Activated CD4-positive, alpha-beta T cell treated with anti-CD3 and anti-CD28 coated beads, Interleukin-2, amount 10 ng/mL, durations not matched to agents 24 days and 14 days (primary cell): ENCODE data around the gene FAAP20. TPM values are rescaled to one million over a fixed set of nuclear protein-coding genes. Genes with fewer than 3 reads are reported as not detected.
A peak's percentile ranks its signal among the peaks of the same experiment; 100 is the strongest.

Source experiments
- DNase-seq: peaks from one replicate; pipeline ENCODE4 v3.0.0; 2022
- H3K27ac Mint-ChIP-seq: one replicate; pipeline ENCODE4 v1.8.0; 2022; ENCODE audit warnings: mild to moderate bottlenecking, mixed read lengths
- H3K27me3 Mint-ChIP-seq: one replicate; pipeline ENCODE4 v1.8.0; 2022; ENCODE audit warnings: mixed read lengths
- H3K36me3 Mint-ChIP-seq: one replicate; pipeline ENCODE4 v1.8.0; 2022; ENCODE audit warnings: low read depth, mild to moderate bottlenecking, mixed read lengths
- H3K4me1 Mint-ChIP-seq: one replicate; pipeline ENCODE4 v1.8.0; 2021; ENCODE audit warnings: mixed read lengths
- H3K4me3 Mint-ChIP-seq: one replicate; pipeline ENCODE4 v1.8.0; 2022; ENCODE audit warnings: mild to moderate bottlenecking, moderate library complexity, mixed read lengths
- H3K9me3 Mint-ChIP-seq: one replicate; pipeline ENCODE4 v1.8.0; 2021; ENCODE audit warnings: mixed read lengths
- intact Hi-C: fragments of 100-400 bp; cut with micrococcal nuclease; formaldehyde crosslinking; loops from one replicate; pipeline ENCODE4 v1.15.1; 2023
- total RNA-seq: library from RNA; stranded (reverse); gene quantifications from 2 replicates; pipeline ENCODE4 v1.2.3, GENCODE V29; 2022

Gene FAAP20
- total RNA-seq, 1 donor from 2014 or later, result 60.3 TPM

GRCh38 chr1:2233997-2234761 lies 39.6 kb upstream of the FAAP20 start:
- Mint-ChIP-seq H3K36me3 (peaks cover 22% of the 10 kb centered on the region), H3K4me3 (peak overlapping the region; percentile 93), H3K27ac (peak overlapping the region; percentile 88), H3K27me3 (no peaks in the 10 kb centered on the region), H3K9me3 (no peaks in the 10 kb centered on the region), H3K4me1 (peaks cover 62% of the 10 kb centered on the region)
- peak; percentile 91 for DNase-seq
- intact Hi-C loops, result loop anchor here (1.0 kb wide), 1 partner anchor 21 kb away; no protein-coding TSS in a partner anchor

- Mint-ChIP-seq H3K27ac (peak overlapping the region; percentile 51), H3K4me3 (peak overlapping the region; percentile 93), H3K4me1 (peaks cover 59% of the 10 kb centered on the region), H3K27me3 (no peaks in the 10 kb centered on the region), H3K9me3 (no peaks in the 10 kb centered on the region), H3K36me3 (peaks cover 25% of the 10 kb centered on the region)
- peak; percentile 58 for DNase-seq
- intact Hi-C loops, result no loop called here
Observed at GRCh38 chr1:2233468-2233867, 38.9 kb upstream of the FAAP20 start.

GRCh38 chr1:2232916-2233438 lies 38.4 kb upstream of the FAAP20 start:
- H3K27me3 Mint-ChIP-seq, result no peaks in the 10 kb centered on the region
- peaks cover 25% of the 10 kb centered on the region for H3K36me3 Mint-ChIP-seq
- H3K27ac Mint-ChIP-seq, result peak overlapping the region; percentile 51
- no peak for DNase-seq
- peaks cover 59% of the 10 kb centered on the region for H3K4me1 Mint-ChIP-seq
- intact Hi-C loops, result no loop called here
- H3K9me3 Mint-ChIP-seq, result no peaks in the 10 kb centered on the region
- peak overlapping the region; percentile 93 for H3K4me3 Mint-ChIP-seq

GRCh38 chr1:2232255-2232915 lies 37.8 kb upstream of the FAAP20 start:
- H3K9me3 Mint-ChIP-seq, result no peaks in the 10 kb centered on the region
- H3K4me3 Mint-ChIP-seq, result peak overlapping the region; percentile 93
- H3K27ac Mint-ChIP-seq, result peak overlapping the region; percentile 91
- intact Hi-C loops, result no loop called here
- H3K27me3 Mint-ChIP-seq, result no peaks in the 10 kb centered on the region
- peaks cover 25% of the 10 kb centered on the region for H3K36me3 Mint-ChIP-seq
- peaks cover 56% of the 10 kb centered on the region for H3K4me1 Mint-ChIP-seq
- peak; percentile 73 for DNase-seq

- H3K36me3 Mint-ChIP-seq, result peaks cover 25% of the 10 kb centered on the region
- H3K27me3 Mint-ChIP-seq, result no peaks in the 10 kb centered on the region
- intact Hi-C loops, result loop anchor here (2.0 kb wide), 2 partner anchors 37 to 59 kb away; partner anchors contain the start of gene FAAP20
- DNase-seq, result peak; percentile 95
- H3K4me3 Mint-ChIP-seq, result peak overlapping the region; percentile 93
- peaks cover 50% of the 10 kb centered on the region for H3K4me1 Mint-ChIP-seq
- H3K27ac Mint-ChIP-seq, result peak overlapping the region; percentile 91
- H3K9me3 Mint-ChIP-seq, result no peaks in the 10 kb centered on the region
Observed at GRCh38 chr1:2231532-2232254, 37.1 kb upstream of the FAAP20 start.

GRCh38 chr1:2230781-2231531 lies 36.4 kb upstream of the FAAP20 start:
- peak; percentile 86 for DNase-seq
- Mint-ChIP-seq H3K9me3 (no peaks in the 10 kb centered on the region), H3K4me3 (peak overlapping the region; percentile 93), H3K36me3 (peaks cover 25% of the 10 kb centered on the region), H3K27me3 (peaks cover 3% of the 10 kb centered on the region), H3K4me1 (peaks cover 47% of the 10 kb centered on the region), H3K27ac (peak overlapping the region; percentile 91)
- intact Hi-C loops, result loop anchor here (2.0 kb wide), 2 partner anchors 36 to 60 kb away; partner anchors contain the start of gene FAAP20

GRCh38 chr1:2229911-2230731 lies 35.5 kb upstream of the FAAP20 start:
- H3K9me3 Mint-ChIP-seq, result no peaks in the 10 kb centered on the region
- intact Hi-C loops, result loop anchor here (1.0 to 2.0 kb wide), 3 partner anchors 35 to 70 kb away; partner anchors contain the start of gene FAAP20
- peak; percentile 79 for DNase-seq

GRCh38 chr1:2229037-2229864 lies 34.7 kb upstream of the FAAP20 start:
- Mint-ChIP-seq H3K9me3 (no peaks in the 10 kb centered on the region), H3K4me1 (peaks cover 37% of the 10 kb centered on the region), H3K27me3 (peaks cover 6% of the 10 kb centered on the region), H3K27ac (peak overlapping the region; percentile 91), H3K36me3 (peaks cover 23% of the 10 kb centered on the region), H3K4me3 (peak overlapping the region; percentile 93)
- peak; percentile 85 for DNase-seq
- intact Hi-C loops, result loop anchor here (1.0 kb wide), 1 partner anchor 71 kb away; no protein-coding TSS in a partner anchor

More at GRCh38 chr1:2229911-2230731, 35.5 kb upstream of the FAAP20 start:
- H3K27me3 Mint-ChIP-seq, result peaks cover 3% of the 10 kb centered on the region
- H3K27ac Mint-ChIP-seq, result peak overlapping the region; percentile 91
- H3K36me3 Mint-ChIP-seq, result peaks cover 23% of the 10 kb centered on the region
- peaks cover 40% of the 10 kb centered on the region for H3K4me1 Mint-ChIP-seq
- peak overlapping the region; percentile 93 for H3K4me3 Mint-ChIP-seq

GRCh38 chr1:2228694-2229036 lies 34.1 kb upstream of the FAAP20 start:
- DNase-seq, result no peak
- Mint-ChIP-seq H3K27ac (peak overlapping the region; percentile 91), H3K27me3 (peaks cover 7% of the 10 kb centered on the region), H3K4me3 (peak overlapping the region; percentile 93), H3K4me1 (peaks cover 33% of the 10 kb centered on the region), H3K36me3 (peaks cover 23% of the 10 kb centered on the region), H3K9me3 (no peaks in the 10 kb centered on the region)
- intact Hi-C loops, result loop anchor here (1.0 kb wide), 1 partner anchor 72 kb away; no protein-coding TSS in a partner anchor

- intact Hi-C loops, result no loop called here
- Mint-ChIP-seq H3K4me3 (peak within 1 kb of the TSS; percentile 93), H3K27me3 (peaks cover 7% of the 10 kb centered on the region), H3K9me3 (no peaks in the 10 kb centered on the region), H3K4me1 (peaks cover 28% of the 10 kb centered on the region), H3K27ac (peak within 1 kb of the TSS; percentile 91), H3K36me3 (peaks cover 23% of the 10 kb centered on the region)
- DNase-seq, result no peak
Observed at GRCh38 chr1:2228157-2228594, 33.6 kb upstream of the FAAP20 start, which contains the start of gene SKI. SKI (plus strand) TSS chr1:2228319; CDS start chr1:2228767, 448 bp downstream.

GRCh38 chr1:2227346-2228156 lies 33.0 kb upstream of the FAAP20 start:
- intact Hi-C loops, result loop anchor here (2.0 kb wide), 1 partner anchor 23 kb away; no protein-coding TSS in a partner anchor

More at GRCh38 chr1:2227346-2228156, 33.0 kb upstream of the FAAP20 start:
- H3K36me3 Mint-ChIP-seq, result peaks cover 23% of the 10 kb centered on the region
- peaks cover 9% of the 10 kb centered on the region for H3K27me3 Mint-ChIP-seq
- no peaks in the 10 kb centered on the region for H3K9me3 Mint-ChIP-seq
- H3K4me1 Mint-ChIP-seq, result peaks cover 24% of the 10 kb centered on the region
- DNase-seq, result peak; percentile 99
- peak overlapping the region; percentile 62 for H3K4me3 Mint-ChIP-seq
- peak overlapping the region; percentile 71 for H3K27ac Mint-ChIP-seq
